Transverse colon (tissue), 3 donors: ENCODE measurements around the gene SLPI.

Source experiments
- EP300 ChIP-seq: sonication (generic); formaldehyde crosslinking; IDR thresholded peaks from one replicate; pipeline ENCODE4 v1.6.1; 2017; ENCODE audit warnings: antibody characterized with exemption, low read depth
- POLR2A ChIP-seq: fragments of 450-650 bp; IDR thresholded peaks from one replicate; pipeline ENCODE4 v1.6.1; 2016; ENCODE audit warnings: antibody characterized with exemption, mild to moderate bottlenecking, moderate library complexity
- TF ChIP-seq, protein P1 (sequence below), 5 experiments: fragments of 200-600 bp in 3 of 5; fragments of 450-650 bp in 2 of 5; sonication (generic) in 3 of 5; IDR thresholded peaks; 1 replicate in 2 of 5; 2 replicates in 3 of 5; pipeline ENCODE4 v1.5.1; 2016 to 2017; ENCODE audit warnings: antibody characterized with exemption in 5 of 5, inconsistent platforms in 3 of 5, mild to moderate bottlenecking in 2 of 5, moderate library complexity in 1 of 5

GRCh38 chr20:45300961-45301360, 46.6 kb upstream of the SLPI start:
- TF ChIP-seq EP300 (no peak), POLR2A (no peak)
- TF ChIP-seq, protein P1, sequence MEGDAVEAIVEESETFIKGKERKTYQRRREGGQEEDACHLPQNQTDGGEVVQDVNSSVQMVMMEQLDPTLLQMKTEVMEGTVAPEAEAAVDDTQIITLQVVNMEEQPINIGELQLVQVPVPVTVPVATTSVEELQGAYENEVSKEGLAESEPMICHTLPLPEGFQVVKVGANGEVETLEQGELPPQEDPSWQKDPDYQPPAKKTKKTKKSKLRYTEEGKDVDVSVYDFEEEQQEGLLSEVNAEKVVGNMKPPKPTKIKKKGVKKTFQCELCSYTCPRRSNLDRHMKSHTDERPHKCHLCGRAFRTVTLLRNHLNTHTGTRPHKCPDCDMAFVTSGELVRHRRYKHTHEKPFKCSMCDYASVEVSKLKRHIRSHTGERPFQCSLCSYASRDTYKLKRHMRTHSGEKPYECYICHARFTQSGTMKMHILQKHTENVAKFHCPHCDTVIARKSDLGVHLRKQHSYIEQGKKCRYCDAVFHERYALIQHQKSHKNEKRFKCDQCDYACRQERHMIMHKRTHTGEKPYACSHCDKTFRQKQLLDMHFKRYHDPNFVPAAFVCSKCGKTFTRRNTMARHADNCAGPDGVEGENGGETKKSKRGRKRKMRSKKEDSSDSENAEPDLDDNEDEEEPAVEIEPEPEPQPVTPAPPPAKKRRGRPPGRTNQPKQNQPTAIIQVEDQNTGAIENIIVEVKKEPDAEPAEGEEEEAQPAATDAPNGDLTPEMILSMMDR (IDR thresholded peaks at IDR 0.05): peak in 2 of 5 experiments; percentile 7 to 17
